ENCODE results near the gene PZP.

The PZP gene

GRCh38 chr12:9101018-9101687, 107.0 kb downstream of the PZP start:
- Histone ChIP-seq H3K27me3 (ENCODE audit: insufficient read depth, low read length, poor library complexity, severe bottlenecking) (no peaks in the 10 kb centered on the region), H3K9me3 (ENCODE audit: insufficient read depth, low read depth, low read length) (no peaks in the 10 kb centered on the region), H3K36me3 (ENCODE audit: insufficient read depth, low read length) (no peaks in the 10 kb centered on the region), H3K4me2 (ENCODE audit: low read depth, low read length, poor library complexity, severe bottlenecking) (no peak overlapping the region), H3K4me1 (ENCODE audit: insufficient read depth, low read length, poor library complexity, severe bottlenecking) (no peaks in the 10 kb centered on the region), H3K79me2 (ENCODE audit: insufficient read depth, low read length) (no peaks in the 10 kb centered on the region), H3K9ac (ENCODE audit: low read depth, low read length, poor library complexity, severe bottlenecking) (no peak overlapping the region), H3K9me2 (replicated peaks; ENCODE audit: low read depth, low read length) (no peaks in the 10 kb centered on the region), H3F3A (ENCODE audit: low read depth) (no peaks in the 10 kb centered on the region), H3K4me3 (ENCODE audit: low read length, poor library complexity, severe bottlenecking) (no peak overlapping the region), H2AFZ (ENCODE audit: low read length) (no peak overlapping the region), H4K20me1 (ENCODE audit: insufficient read depth, low read length, poor library complexity, severe bottlenecking) (no peaks in the 10 kb centered on the region)
- TF ChIP-seq EZH2phosphoT487 (IDR thresholded peaks at IDR 0.05; ENCODE audit: borderline replicate concordance) (no peak), CTCF (conservative IDR thresholded peaks at IDR 0.05; ENCODE audit: low read length) (no peak)

DNA sequence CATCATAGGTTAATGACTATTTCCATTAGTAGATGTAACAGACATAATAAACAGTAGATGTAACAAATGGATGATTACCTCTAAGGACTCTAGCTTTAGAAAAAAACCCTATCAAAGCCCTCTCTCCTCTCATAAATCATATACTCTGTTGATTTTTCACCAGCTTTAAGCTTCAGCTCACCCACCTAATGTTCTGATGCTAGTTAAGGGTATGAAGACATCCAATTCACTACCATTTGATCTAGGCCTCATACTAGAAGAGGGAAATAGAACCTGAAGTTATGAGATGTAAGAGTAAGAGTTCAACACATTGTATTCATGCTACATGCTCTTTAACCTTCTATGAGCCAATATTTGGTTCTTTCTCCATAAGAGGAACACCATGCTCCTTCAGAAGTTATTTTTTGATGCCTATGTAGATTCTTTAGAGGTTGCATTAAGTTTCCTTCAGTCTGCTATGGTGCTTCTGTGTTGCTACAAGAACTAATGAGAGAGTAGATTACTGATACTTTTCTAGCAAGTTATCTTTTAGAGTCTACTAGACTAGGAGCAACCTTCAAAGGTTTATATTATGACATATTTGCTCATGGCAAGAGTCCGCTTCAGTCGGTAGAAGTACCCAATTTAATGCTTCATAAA, 108.5 kb downstream of the PZP start:
- no peaks in the 10 kb centered on the region for H3F3A ChIP-seq (ENCODE audit: low read depth)
- no peaks in the 10 kb centered on the region for H4K20me1 ChIP-seq (ENCODE audit: insufficient read depth, low read length, poor library complexity, severe bottlenecking)
- H3K4me3 ChIP-seq (ENCODE audit: low read length, poor library complexity, severe bottlenecking), result no peak overlapping the region
- no peaks in the 10 kb centered on the region for H3K9me2 ChIP-seq (replicated peaks; ENCODE audit: low read depth, low read length)
- H3K9ac ChIP-seq (ENCODE audit: low read depth, low read length, poor library complexity, severe bottlenecking), result no peak overlapping the region
- no peaks in the 10 kb centered on the region for H3K27me3 ChIP-seq (ENCODE audit: insufficient read depth, low read length, poor library complexity, severe bottlenecking)
- H3K4me2 ChIP-seq (ENCODE audit: low read depth, low read length, poor library complexity, severe bottlenecking), result no peak overlapping the region
- no peaks in the 10 kb centered on the region for H3K79me2 ChIP-seq (ENCODE audit: insufficient read depth, low read length)
- no peak overlapping the region for H2AFZ ChIP-seq (ENCODE audit: low read length)
- H3K9me3 ChIP-seq (ENCODE audit: insufficient read depth, low read depth, low read length), result no peaks in the 10 kb centered on the region
- TF ChIP-seq CTCF (conservative IDR thresholded peaks at IDR 0.05; ENCODE audit: low read length), result no peak
- no peak for TF ChIP-seq EZH2phosphoT487 (IDR thresholded peaks at IDR 0.05; ENCODE audit: borderline replicate concordance)
- no peaks in the 10 kb centered on the region for H3K4me1 ChIP-seq (ENCODE audit: insufficient read depth, low read length, poor library complexity, severe bottlenecking)
- H3K36me3 ChIP-seq (ENCODE audit: insufficient read depth, low read length), result no peaks in the 10 kb centered on the region
